22Rv1 (cell line): ENCODE data around the gene PRKD1.

Source experiments
- CTCF ChIP-seq: fragments of 450-650 bp; IDR thresholded peaks from 2 replicates; pipeline ENCODE4 v1.5.1; 2017; ENCODE audit warnings: mild to moderate bottlenecking
- ZFX ChIP-seq: fragments of 450-650 bp; IDR thresholded peaks from 2 replicates; pipeline ENCODE4 v1.6.1; 2017; ENCODE audit warnings: antibody characterized with exemption, borderline replicate concordance

DNA sequence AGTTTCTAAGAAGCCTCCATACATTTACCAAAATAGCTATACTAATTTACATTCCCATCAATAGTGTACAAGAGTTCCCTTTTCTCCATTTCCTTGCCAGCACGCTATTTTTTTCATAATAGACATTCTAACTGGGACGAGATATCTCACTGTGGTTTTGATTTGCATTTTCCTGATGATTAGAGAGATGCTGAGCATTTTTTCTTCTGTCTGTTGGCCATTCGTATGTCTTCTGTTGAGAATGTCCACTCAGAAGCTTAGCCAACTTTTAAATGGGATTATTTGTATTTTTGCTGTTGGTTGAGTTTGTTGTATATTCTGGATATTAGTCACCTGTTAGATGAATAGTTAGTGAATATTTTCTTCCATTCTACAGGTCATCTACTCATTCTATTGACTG lies 144.1 kb downstream of the PRKD1 start:
- no peak for TF ChIP-seq CTCF
- TF ChIP-seq ZFX = no peak
